CD4-positive, alpha-beta T cell treated with Interleukin-4 for 4 hours (primary cell): ENCODE measurements around the gene NTF4.
"Not testable (repeated sequence)": the region's sequence is repeated elsewhere in the genome, so short reads cannot be mapped to it uniquely, and the experiment has no call there.

Experiments used
- DNase-seq: peaks from one replicate; pipeline ENCODE4 v3.0.0-alpha.2; 2020

Gene NTF4

GRCh38 chr19:49056101-49056901 is 8.3 kb downstream of the NTF4 start:
- peak; percentile 27 for DNase-seq

GRCh38 chr19:49050376-49051033 is 14.1 kb downstream of the NTF4 start:
- not testable (repeated sequence) for DNase-seq

- not testable (repeated sequence) for DNase-seq
Measured at GRCh38 chr19:49049834-49050233, 14.8 kb downstream of the NTF4 start.

DNA sequence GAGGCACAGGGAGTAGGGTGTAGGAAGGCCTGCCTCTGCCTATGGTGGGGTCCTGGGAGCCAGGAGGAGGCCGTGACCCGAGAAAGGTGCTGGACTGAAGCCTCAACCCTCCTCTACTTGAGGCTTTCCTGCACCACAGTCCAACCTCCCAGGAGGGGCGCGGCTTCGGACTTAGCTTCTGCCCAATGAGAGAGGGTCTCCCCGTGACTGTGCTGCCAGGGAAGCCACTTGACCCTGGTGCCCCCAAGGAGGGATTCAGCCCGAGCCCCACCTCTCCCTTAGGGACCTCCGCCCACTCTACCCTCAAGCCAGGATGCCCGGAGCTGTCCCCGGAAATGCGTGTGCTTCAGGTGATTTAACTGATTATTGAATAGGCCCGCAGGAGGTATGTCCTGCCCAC is 15.6 kb downstream of the NTF4 start, which contains the start of gene CGB8:
Gene CGB8, minus strand, starts transcription at position 101 of the 400 bp plus-strand sequence. CDS start 372 bp downstream, outside the sequence.
- not testable (repeated sequence) for DNase-seq

DNA sequence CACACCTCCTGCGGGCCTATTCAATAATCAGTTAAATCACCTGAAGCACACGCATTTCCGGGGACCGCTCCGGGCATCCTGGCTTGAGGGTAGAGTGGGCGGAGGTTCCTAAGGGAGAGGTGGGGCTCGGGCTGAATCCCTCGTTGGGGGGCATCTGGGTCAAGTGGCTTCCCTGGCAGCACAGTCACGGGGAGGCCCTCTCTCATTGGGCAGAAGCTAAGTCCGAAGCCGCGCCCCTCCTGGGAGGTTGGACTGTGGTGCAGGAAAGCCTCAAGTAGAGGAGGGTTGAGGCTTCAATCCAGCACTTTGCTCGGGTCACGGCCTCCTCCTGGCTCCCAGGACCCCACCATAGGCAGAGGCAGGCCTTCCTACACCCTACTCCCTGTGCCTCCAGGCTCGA is 21.1 kb downstream of the NTF4 start, which contains the start of gene CGB5:
Gene CGB5, plus strand, starts transcription at position 301 of the 400 bp plus-strand sequence. CDS start 362 bp downstream, outside the sequence.
- DNase-seq: not testable (repeated sequence)

DNA sequence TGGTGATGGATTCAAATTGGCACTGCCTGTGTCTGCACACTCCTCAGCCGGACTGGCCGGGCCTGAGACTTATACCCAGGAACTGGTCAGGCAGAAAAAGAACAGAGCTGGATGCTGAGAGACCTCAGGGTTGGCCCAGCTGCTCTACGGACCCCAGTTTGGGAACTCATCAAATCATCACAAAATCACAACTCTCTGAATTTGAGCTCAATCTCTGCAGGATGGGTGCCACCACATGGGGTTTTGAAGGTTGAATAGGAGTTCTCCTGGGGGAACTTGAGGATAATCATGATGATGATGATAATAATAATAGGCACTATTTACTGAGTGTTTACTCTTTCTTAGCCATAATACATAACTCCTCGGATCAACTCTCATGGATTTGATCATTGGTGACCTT is 22.0 kb downstream of the NTF4 start:
- DNase-seq: not testable (repeated sequence)

DNA sequence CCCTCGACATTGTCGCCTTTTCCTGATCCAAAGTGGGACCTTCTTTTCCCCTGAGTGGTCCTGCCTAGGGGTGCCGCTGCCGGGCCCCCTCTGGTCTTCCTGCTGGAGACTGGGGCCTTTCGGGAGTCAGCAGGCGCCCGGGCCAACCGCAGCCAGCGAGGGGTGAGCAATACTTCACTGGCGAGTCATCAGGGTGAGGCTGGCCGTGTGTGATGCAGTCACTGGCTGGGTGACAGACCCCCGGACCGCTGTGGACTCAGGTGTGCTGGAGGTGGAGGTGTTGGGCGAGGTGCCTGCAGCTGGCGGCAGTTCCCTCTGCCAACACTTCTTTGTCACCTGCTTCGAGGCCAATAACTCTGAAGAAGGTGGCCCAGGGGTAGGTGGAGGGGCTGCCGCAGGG is 22.4 kb downstream of the NTF4 start:
- no peak for DNase-seq

DNA sequence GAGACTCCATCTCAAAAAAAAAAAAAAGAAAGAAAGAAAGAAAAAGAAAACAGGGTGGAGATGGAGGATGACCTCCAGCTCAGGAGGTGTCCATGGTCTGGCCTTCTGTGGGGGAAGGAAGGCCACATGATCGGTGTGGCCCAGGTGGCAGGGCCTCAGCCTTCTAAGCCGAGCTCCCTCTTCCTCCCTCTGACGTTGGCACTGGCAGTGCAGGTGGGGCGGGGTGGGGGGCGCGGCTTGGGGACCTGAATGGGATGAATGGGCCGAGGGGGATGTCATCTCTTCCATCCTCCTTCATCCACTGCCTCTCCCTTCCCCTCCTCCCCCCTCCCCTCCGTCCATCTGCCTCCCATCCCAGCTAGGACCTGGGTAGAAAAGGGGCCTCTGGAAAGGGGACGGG is 24.9 kb downstream of the NTF4 start:
- not testable (repeated sequence) for DNase-seq

- not testable (repeated sequence) for DNase-seq
Measured at GRCh38 chr19:49038557-49039276, 25.9 kb downstream of the NTF4 start.

DNA sequence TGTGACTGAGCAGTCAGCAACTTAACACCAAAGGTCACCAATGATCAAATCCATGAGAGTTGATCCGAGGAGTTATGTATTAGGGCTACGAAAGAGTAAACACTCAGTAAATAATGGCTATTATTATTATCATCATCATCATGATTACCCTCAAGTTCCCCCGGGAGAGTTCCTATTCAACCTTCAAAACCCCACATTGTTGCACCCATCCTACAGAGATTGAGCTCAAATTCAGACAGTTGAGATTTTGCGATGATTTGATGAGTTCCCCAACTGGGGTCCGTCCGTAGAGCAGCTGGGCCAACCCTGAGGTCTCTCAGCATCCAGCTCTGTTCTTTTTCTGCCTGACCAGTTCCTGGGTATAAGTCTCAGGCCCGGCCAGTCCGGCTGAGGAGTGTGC is 26.5 kb downstream of the NTF4 start:
- DNase-seq: not testable (repeated sequence)

GRCh38 chr19:49036815-49037214 is 27.8 kb downstream of the NTF4 start, which contains the start of gene CGB1:
Gene CGB1, minus strand, starts transcription at chr19:49036895. Its CDS starts 184 bp downstream, at chr19:49036711.
- not testable (repeated sequence) for DNase-seq

DNA sequence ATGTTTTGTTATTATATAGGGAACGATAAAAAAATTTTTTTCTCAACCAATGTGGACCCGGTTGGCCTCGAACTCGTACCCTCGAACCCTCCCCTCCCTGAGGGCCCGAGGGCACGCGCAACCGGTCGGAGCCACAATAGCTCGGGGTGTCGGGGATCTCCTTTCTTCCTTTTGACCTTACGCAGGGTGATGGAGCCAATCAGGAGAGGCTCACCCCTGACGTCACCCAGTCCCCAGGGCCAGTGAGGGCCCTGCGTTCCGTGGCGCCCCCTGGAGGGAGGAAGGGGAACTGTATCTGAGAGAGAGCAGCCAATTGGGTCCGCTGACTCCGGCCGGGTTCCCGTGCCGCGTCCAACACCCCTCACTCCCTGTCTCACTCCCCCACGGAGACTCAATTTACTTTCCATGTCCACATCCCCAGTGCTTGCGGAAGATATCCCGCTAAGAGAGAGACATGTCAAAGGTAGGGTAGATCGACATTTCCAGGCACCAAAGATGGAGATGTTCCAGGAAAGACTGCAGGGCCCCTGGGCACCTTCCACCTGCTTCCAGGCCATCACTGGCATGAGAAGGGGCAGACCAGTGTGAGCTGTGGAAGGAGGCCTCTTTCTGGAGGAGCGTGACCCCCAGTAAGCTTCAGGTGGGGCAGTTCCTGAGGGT is 32.8 kb downstream of the NTF4 start, which contains the start of gene CGB2:
Gene CGB2, plus strand, starts transcription at position 249 of the 660 bp plus-strand sequence. Its CDS starts 206 bp downstream, at position 455.
- DNase-seq: peak; percentile 27

- not testable (repeated sequence) for DNase-seq
Measured at GRCh38 chr19:49030323-49030722, 34.3 kb downstream of the NTF4 start.

- not testable (repeated sequence) for DNase-seq
Measured at GRCh38 chr19:49029749-49030148, 34.9 kb downstream of the NTF4 start.

DNA sequence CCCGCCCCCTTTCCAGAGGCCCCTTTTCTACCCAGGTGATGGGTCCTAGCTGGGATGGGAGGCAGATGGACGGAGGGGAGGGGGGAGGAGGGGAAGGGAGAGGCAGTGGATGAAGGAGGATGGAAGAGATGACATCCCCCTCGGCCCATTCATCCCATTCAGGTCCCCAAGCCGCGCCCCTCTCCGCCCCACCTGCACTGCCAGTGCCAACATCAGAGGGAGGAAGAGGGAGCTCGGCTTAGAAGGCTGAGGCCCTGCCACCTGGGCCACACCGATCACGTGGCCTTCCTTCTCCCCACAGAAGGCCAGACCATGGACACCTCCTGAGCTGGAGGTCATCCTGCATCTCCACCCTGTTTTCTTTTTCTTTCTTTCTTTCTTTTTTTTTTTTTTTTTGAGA is 35.9 kb downstream of the NTF4 start:
- DNase-seq: not testable (repeated sequence)

GRCh38 chr19:49025599-49025998 is 39.0 kb downstream of the NTF4 start:
- not testable (repeated sequence) for DNase-seq

DNA sequence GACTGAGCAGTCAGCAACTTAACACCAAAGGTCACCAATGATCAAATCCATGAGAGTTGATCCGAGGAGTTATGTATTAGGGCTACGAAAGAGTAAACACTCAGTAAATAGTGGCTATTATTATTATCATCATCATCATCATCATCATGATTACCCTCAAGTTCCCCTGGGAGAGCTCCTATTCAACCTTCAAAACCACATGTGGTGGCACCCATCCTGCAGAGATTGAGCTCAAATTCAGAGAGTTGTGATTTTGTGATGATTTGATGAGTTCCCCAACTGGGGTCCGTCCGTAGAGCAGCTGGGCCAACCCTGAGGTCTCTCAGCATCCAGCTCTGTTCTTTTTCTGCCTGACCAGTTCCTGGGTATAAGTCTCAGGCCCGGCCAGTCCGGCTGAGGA is 39.5 kb downstream of the NTF4 start:
- DNase-seq: not testable (repeated sequence)

DNA sequence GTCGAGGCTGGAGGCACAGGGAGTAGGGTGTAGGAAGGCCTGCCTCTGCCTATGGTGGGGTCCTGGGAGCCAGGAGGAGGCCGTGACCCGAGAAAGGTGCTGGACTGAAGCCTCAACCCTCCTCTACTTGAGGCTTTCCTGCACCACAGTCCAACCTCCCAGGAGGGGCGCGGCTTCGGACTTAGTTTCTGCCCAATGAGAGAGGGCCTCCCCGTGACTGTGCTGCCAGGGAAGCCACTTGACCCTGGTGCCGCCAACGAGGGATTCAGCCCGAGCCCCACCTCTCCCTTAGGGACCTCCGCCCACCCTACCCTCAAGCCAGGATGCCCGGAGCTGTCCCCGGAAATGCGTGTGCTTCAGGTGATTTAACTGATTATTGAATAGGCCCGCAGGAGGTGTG is 40.4 kb downstream of the NTF4 start, which contains the start of gene CGB3:
Gene CGB3, minus strand, starts transcription at position 101 of the 400 bp plus-strand sequence. CDS start 362 bp downstream, outside the sequence.
- DNase-seq: not testable (repeated sequence)

DNA sequence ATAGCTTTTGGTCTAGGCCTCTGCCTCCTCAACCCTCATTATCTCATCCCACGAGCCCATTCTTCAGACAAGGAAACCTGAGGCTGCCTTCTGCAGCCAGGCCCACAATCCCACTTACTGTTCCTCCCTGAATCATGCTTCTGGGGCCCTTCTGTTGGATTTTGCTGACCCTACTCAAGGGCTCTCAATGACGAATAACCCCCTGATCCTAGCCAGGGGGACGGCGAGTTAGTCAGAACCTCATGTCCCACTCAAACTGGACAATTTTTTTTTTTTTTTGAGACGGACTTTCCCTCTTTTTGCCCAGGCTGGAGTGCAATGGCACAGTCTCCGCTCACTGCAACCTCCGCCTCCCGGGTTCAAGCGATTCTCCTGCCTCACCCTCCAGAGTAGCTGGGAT is 42.5 kb downstream of the NTF4 start:
- DNase-seq: no peak

- DNase-seq: no peak
Measured at GRCh38 chr19:49020931-49021895, 43.4 kb downstream of the NTF4 start.

DNA sequence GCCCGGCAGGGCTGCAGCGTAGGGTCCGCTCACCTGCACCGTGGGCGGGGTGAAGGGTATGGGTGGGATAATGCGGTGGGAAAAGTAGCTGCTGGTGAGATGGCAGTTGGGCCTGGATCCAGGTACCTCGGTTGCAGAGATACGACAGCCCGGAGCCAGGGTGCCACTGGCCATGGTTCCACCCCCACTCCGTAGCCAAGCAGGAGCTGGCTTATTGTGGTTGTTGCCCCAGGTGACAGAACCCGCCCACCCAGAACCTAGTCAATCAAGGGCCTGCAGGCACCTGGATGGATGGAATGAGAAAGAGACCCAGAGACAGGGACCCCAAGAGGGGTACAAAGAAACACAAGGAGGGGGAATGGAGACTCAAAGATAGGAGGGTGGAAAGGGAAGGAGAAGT is 44.3 kb downstream of the NTF4 start:
- DNase-seq: no peak
